ENCODE measurements around the gene SEMG1. TPM values are rescaled to one million over a fixed set of nuclear protein-coding genes. Genes with fewer than 3 reads are reported as not detected.

SEMG1 gene
- total RNA-seq, 1 donor from 2014 or later: not detected

DNA sequence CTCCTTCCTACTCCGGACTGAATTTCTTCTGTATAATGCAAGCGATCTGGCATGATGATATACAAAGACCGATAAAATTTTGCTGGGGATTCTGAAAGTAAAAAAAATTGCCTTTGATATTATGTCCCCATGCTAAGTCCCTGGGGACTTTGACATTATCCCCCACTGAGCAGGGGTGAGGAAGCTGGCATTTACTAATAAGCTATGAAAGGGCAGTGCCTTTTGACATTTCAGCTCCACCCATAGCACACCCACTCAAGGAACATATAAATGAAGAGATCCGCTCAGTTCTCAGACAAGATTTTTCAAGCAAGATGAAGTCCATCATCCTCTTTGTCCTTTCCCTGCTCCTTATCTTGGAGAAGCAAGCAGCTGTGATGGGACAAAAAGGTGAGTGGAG lies 14.2 kb downstream of the SEMG1 start, which contains the start of gene SEMG2:
TSS of gene SEMG2 (plus strand) at position 298 of the 400 bp plus-strand sequence. CDS start at position 315, 17 bp downstream.
- Mint-ChIP-seq H3K4me1 (ENCODE audit: low read depth) (no peaks in the 10 kb centered on the region), H3K27me3 (peaks cover 42% of the 10 kb centered on the region), H3K9me3 (ENCODE audit: low read depth) (no peaks in the 10 kb centered on the region), H3K36me3 (ENCODE audit: insufficient read depth) (no peaks in the 10 kb centered on the region), H3K27ac (no peak within 1 kb of the TSS), H3K4me3 (ENCODE audit: low read depth) (no peak within 1 kb of the TSS)
- no peak for DNase-seq (ENCODE audit: low spot score, unreplicated experiment)
- TF ChIP-seq, protein P1, sequence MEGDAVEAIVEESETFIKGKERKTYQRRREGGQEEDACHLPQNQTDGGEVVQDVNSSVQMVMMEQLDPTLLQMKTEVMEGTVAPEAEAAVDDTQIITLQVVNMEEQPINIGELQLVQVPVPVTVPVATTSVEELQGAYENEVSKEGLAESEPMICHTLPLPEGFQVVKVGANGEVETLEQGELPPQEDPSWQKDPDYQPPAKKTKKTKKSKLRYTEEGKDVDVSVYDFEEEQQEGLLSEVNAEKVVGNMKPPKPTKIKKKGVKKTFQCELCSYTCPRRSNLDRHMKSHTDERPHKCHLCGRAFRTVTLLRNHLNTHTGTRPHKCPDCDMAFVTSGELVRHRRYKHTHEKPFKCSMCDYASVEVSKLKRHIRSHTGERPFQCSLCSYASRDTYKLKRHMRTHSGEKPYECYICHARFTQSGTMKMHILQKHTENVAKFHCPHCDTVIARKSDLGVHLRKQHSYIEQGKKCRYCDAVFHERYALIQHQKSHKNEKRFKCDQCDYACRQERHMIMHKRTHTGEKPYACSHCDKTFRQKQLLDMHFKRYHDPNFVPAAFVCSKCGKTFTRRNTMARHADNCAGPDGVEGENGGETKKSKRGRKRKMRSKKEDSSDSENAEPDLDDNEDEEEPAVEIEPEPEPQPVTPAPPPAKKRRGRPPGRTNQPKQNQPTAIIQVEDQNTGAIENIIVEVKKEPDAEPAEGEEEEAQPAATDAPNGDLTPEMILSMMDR (IDR thresholded peaks at IDR 0.05; ENCODE audit: unreplicated experiment): no peak

DNA sequence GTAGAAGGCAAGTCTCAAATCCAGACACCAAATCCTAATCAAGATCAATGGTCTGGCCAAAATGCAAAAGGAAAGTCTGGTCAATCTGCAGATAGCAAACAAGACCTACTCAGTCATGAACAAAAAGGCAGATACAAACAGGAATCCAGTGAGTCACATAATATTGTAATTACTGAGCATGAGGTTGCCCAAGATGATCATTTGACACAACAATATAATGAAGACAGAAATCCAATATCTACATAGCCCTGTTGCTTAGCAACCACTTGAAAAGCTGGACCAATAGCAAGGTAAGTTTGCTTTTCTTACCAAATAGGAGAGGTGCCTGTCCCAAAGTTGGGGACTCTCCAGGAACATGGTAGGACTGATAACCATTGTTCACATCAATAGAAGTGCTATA lies 16.3 kb downstream of the SEMG1 start:
- no peaks in the 10 kb centered on the region for H3K9me3 Mint-ChIP-seq (ENCODE audit: low read depth)
- no peak overlapping the region for H3K27ac Mint-ChIP-seq
- DNase-seq (ENCODE audit: low spot score, unreplicated experiment): no peak
- TF ChIP-seq, protein P1 (IDR thresholded peaks at IDR 0.05; ENCODE audit: unreplicated experiment): no peak
- no peak overlapping the region for H3K4me3 Mint-ChIP-seq (ENCODE audit: low read depth)
- H3K36me3 Mint-ChIP-seq (ENCODE audit: insufficient read depth): no peaks in the 10 kb centered on the region
- no peaks in the 10 kb centered on the region for H3K4me1 Mint-ChIP-seq (ENCODE audit: low read depth)
- peaks cover 57% of the 10 kb centered on the region for H3K27me3 Mint-ChIP-seq

- Mint-ChIP-seq H3K27ac (no peak overlapping the region), H3K9me3 (ENCODE audit: low read depth) (no peaks in the 10 kb centered on the region), H3K4me1 (ENCODE audit: low read depth) (peaks cover 5% of the 10 kb centered on the region), H3K27me3 (peaks cover 60% of the 10 kb centered on the region), H3K4me3 (ENCODE audit: low read depth) (no peak overlapping the region), H3K36me3 (ENCODE audit: insufficient read depth) (no peaks in the 10 kb centered on the region)
- TF ChIP-seq, protein P1 (IDR thresholded peaks at IDR 0.05; ENCODE audit: unreplicated experiment): no peak
- no peak for DNase-seq (ENCODE audit: low spot score, unreplicated experiment)
Measured at GRCh38 chr20:45226287-45226686, 19.5 kb downstream of the SEMG1 start.

DNA sequence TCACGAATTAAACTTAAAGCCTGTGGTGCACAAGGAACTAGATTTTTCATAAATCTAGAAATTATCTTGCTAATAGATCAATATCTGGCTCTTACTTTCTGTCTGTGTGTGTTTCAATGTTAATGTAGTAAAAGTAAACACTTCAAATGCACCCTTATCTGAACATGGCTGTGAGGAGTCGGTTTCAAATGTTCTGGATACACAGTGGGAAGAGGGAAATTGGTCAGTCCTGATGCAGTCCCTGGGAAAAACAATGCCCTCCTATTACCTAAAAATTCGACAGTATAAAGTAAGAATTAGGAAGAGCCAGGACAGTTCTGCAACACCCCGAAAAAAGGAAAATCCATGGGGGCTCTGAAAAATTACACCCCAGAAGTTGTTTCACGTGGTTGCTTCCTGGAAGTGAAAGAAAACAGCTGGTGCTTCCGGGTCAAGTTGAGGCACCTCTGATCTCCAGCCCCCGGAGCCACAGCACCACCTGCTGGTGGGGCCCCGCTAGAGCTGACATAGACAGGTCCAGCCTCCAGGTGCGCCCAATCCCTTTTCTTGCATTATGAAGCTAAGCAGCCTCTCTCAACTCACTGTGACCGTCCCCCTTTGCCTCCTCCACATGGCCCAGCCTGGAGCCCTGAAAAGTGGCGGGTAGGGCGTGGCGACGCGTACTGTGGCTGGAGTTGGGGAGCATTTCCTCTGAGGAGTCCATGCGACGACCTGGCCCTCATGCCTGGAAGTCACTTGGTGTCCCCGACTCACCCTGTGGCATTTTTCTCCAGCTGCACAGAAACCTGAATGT lies 22.6 kb downstream of the SEMG1 start:
- no peak for DNase-seq (ENCODE audit: low spot score, unreplicated experiment)
- Mint-ChIP-seq H3K4me1 (ENCODE audit: low read depth) (peaks cover 5% of the 10 kb centered on the region), H3K36me3 (ENCODE audit: insufficient read depth) (no peaks in the 10 kb centered on the region), H3K9me3 (ENCODE audit: low read depth) (peaks cover 5% of the 10 kb centered on the region), H3K4me3 (ENCODE audit: low read depth) (no peak overlapping the region), H3K27me3 (peaks cover 57% of the 10 kb centered on the region), H3K27ac (no peak overlapping the region)
- TF ChIP-seq, protein P1 (IDR thresholded peaks at IDR 0.05; ENCODE audit: unreplicated experiment): peak; percentile 53

- H3K36me3 Mint-ChIP-seq (ENCODE audit: insufficient read depth): no peaks in the 10 kb centered on the region
- H3K27ac Mint-ChIP-seq: no peak overlapping the region
- no peak overlapping the region for H3K4me3 Mint-ChIP-seq (ENCODE audit: low read depth)
- TF ChIP-seq, protein P1 (IDR thresholded peaks at IDR 0.05; ENCODE audit: unreplicated experiment): no peak
- peaks cover 48% of the 10 kb centered on the region for H3K27me3 Mint-ChIP-seq
- H3K4me1 Mint-ChIP-seq (ENCODE audit: low read depth): peaks cover 5% of the 10 kb centered on the region
- no peak for DNase-seq (ENCODE audit: low spot score, unreplicated experiment)
- H3K9me3 Mint-ChIP-seq (ENCODE audit: low read depth): peaks cover 6% of the 10 kb centered on the region
Measured at GRCh38 chr20:45230631-45231030, 23.8 kb downstream of the SEMG1 start.
